Left hindlimb (tissue), 1 donor: ENCODE measurements around the gene JMJD1C.
"Not testable (repeated sequence)": the region's sequence is repeated elsewhere in the genome, so short reads cannot be mapped to it uniquely, and the experiment has no call there.

Source experiments
- DNase-seq: peaks from one replicate; pipeline ENCODE4 v3.0.0-alpha.2; 2018

JMJD1C gene

GRCh38 chr10:63348245-63348850 is 117.4 kb downstream of the JMJD1C start:
- no peak for DNase-seq

- DNase-seq = no peak
Measured at GRCh38 chr10:63346015-63346441, 119.7 kb downstream of the JMJD1C start.

- DNase-seq = no peak
Measured at GRCh38 chr10:63344269-63344668, 121.5 kb downstream of the JMJD1C start.

- no peak for DNase-seq
Measured at GRCh38 chr10:63343476-63343875, 122.3 kb downstream of the JMJD1C start.

GRCh38 chr10:63339640-63340039 is 126.1 kb downstream of the JMJD1C start:
- DNase-seq = not testable (repeated sequence)

GRCh38 chr10:63337455-63338251 is 128.1 kb downstream of the JMJD1C start:
- no peak for DNase-seq

GRCh38 chr10:63331586-63331985 is 134.2 kb downstream of the JMJD1C start:
- DNase-seq = no peak

- no peak for DNase-seq
Measured at GRCh38 chr10:63324495-63324854, 141.3 kb downstream of the JMJD1C start.

GRCh38 chr10:63323701-63324494 is 141.9 kb downstream of the JMJD1C start:
- no peak for DNase-seq

GRCh38 chr10:63320683-63321082 is 145.1 kb downstream of the JMJD1C start:
- no peak for DNase-seq

- no peak for DNase-seq
Measured at GRCh38 chr10:63319231-63319630, 146.5 kb downstream of the JMJD1C start.

GRCh38 chr10:63318491-63318890 is 147.3 kb downstream of the JMJD1C start:
- DNase-seq = no peak

GRCh38 chr10:63314020-63314419 is 151.8 kb downstream of the JMJD1C start:
- no peak for DNase-seq

GRCh38 chr10:63313066-63313717 is 152.6 kb downstream of the JMJD1C start:
- no peak for DNase-seq

- no peak for DNase-seq
Measured at GRCh38 chr10:63308628-63309027, 157.1 kb downstream of the JMJD1C start.

- DNase-seq = no peak
Measured at GRCh38 chr10:63304146-63304545, 161.6 kb downstream of the JMJD1C start.

GRCh38 chr10:63300801-63301200 is 165.0 kb downstream of the JMJD1C start:
- no peak for DNase-seq

GRCh38 chr10:63297941-63298340 is 167.8 kb downstream of the JMJD1C start:
- no peak for DNase-seq

- DNase-seq = no peak
Measured at GRCh38 chr10:63294781-63295180, 171.0 kb downstream of the JMJD1C start.

GRCh38 chr10:63292847-63293246 is 172.9 kb downstream of the JMJD1C start:
- not testable (repeated sequence) for DNase-seq

- no peak for DNase-seq
Measured at GRCh38 chr10:63288170-63288569, 177.6 kb downstream of the JMJD1C start.

- DNase-seq = no peak
Measured at GRCh38 chr10:63286754-63287264, 179.0 kb downstream of the JMJD1C start.

GRCh38 chr10:63286340-63286739 is 179.4 kb downstream of the JMJD1C start:
- no peak for DNase-seq
